ENCODE results near the gene STAP2.

STAP2 gene

DNA sequence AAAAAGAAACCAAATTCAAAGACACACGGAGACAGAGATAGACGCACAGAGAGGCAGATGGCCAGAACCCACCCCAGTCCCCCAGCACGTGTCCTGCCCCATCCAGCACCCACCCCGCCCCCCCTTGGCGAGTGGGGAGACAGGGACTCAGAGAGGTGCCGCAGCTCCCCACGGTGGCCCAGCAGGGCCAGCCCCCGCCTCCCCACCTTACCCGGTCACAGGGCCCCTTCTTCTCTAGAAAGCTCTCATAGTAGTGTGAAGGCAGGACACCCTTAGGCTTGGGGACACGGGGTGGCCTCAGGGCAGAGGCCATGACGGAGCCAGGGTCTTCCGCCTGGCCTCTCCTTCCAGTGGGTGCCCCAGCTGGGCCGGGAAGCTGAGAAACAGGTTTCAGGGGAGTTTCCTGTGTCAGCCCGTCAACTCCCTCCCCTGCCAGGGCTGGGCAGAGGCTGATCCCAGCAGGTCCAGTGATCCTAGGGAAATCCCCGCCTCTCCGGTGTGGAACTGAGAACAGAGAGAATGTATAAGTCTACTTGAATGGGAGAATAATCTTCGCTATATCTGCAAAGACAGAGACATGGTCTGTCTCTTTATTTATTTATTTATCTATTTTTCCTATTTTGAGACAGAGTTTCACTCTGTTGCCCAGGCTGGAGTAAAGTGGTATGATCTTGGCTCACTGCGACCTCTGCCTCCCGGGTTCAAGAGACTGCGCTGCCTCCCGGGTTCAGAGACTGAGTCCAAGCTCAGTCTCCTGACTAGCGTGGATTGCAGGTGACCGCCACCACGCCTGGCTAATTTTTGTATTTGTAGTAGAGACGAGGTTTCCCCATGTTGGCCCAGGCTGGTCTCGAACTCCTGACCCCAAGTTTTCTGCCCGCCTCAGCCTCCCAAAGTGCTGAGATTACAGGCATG lies at the start of gene STAP2:
Gene STAP2, minus strand, starts transcription at position 387 of the 915 bp plus-strand sequence. Its CDS starts 74 bp downstream, at position 313.
- peak in 1 of 3 experiments; percentile 22 for DNase-seq

GRCh38 chr19:4386041-4386782 lies 47.6 kb upstream of the STAP2 start:
- no peak for DNase-seq

GRCh38 chr19:4385291-4386040 lies 46.8 kb upstream of the STAP2 start:
- no peak for DNase-seq

DNA sequence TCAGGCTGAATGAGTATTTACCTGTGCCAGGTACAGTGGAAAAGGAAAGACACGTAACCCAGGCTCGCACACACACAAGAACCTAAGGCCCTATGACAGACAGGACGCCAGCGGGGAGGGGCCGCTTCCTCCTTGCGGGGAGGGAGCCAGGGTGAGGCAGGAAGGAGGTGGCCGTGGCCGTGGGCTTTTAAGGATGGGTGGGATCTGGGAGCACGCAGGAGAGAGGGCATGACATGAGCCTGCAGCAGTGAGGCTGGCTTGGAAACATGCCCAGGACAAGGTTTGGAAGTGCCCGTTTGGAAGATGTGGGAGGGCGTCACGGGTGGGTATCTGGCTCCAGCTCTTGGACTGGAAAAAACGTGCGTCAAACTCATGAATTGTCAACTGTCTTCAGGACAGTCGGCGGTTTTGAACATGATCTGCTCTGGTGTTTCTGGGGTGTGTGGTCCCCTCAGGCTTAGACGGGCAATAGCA lies 41.7 kb upstream of the STAP2 start:
- DNase-seq, result no peak

GRCh38 chr19:4379383-4380253 lies 41.0 kb upstream of the STAP2 start:
- no peak for DNase-seq

DNA sequence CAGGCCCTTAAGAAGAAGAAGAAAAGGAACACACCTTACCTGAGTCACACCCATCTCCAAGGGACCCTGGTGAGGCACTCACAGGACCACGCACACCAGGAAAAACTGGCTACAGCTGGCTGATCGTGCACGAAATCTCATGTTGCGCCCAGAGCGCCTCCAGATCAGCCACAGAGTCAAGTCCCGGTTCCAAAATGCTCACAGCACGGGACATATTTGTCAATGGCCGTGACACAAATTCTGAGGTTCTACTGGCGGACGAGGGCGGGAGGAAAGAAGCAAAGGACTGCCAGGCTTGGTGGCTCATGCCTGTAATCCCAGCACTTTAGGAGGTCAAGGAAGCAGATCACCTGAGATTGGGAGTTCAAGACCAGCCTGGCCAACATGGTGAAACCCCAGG lies 40.3 kb upstream of the STAP2 start:
- DNase-seq, result no peak

- no peak for DNase-seq
These were observed 38.6 kb upstream of the STAP2 start for GRCh38 chr19:4376991-4377781.

DNA sequence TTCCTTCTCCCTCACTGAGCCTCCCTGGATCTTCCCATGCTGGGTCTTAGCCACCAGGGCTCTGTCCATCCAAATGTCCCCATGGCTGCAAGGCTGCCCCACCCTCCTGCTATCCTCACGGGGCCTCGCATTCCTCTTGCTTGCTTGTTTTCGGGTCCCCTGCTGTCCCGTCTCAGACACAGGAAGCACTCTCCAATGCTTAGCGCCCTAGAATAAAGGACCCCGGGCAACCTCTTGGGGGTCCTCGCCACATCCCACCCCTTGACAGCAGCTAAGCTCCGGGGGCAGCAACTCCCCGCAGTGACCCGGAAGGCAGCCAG lies 38.0 kb upstream of the STAP2 start:
- no peak for DNase-seq

GRCh38 chr19:4376028-4376670 lies 37.5 kb upstream of the STAP2 start:
- DNase-seq, result no peak

- peak in 1 of 3 experiments; percentile 32 for DNase-seq
These were observed 36.8 kb upstream of the STAP2 start for GRCh38 chr19:4375164-4376027.

GRCh38 chr19:4374498-4375163 lies 36.0 kb upstream of the STAP2 start:
- no peak for DNase-seq

DNA sequence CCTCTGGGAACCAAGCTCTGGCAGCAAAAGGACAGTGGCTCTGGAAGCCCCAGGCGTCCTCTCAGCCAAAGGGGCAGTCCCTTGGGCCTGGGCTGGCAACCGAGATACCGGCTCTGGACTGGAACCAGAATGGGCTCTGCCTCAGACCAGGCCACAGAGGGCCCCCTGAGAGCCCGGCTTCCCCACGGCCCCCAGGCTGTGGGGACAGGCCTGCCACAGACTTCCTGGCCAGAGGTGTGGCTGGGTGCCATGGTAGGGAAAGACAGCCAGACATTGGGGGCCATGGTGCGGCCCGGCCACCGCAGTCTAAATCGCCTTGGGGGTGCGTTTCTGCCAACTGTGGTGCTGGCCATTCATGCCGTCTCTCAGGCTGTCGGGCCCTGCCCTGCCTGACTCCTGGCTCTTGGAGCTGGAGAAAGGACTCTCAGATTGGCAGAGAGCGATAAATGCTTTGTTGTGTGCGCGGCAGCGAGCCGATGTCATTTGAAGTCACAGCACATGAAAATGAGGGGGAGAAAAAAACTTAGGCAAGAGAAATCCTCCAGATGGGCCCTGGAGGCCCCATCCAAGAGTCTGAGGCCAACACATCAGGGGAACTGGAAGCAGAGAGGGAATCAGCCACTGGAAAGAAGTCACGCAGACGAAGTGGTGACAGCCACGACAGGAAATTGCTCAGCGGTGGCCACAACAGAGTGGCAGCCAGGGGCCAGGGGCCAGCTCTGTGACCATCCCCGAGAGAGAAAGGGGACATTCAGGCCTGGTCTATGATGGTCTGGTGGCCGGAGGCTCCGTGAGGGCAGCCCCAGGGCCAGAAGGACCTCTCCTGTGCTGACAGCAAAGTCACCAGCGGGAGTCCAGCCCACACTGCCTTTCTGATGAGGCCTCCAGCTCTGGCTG lies 35.2 kb upstream of the STAP2 start:
- no peak for DNase-seq

DNA sequence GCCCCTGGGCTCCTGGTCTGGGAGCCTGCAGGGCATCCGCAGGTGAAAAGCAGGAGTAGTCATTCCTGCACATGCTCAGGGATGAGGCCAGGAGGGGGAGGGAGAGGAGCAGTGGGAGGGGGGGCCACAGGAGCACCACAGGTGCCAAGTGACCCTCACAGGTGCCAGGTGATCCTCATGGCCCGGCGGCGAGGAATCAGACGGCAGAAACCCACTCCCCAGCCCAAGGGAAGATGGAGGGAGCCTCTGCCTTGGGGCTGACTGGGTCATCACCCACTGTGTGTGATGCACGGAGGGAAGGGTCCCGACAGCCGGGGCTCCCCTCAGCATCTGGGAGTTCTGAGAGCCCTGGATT lies 34.4 kb upstream of the STAP2 start:
- no peak for DNase-seq

DNA sequence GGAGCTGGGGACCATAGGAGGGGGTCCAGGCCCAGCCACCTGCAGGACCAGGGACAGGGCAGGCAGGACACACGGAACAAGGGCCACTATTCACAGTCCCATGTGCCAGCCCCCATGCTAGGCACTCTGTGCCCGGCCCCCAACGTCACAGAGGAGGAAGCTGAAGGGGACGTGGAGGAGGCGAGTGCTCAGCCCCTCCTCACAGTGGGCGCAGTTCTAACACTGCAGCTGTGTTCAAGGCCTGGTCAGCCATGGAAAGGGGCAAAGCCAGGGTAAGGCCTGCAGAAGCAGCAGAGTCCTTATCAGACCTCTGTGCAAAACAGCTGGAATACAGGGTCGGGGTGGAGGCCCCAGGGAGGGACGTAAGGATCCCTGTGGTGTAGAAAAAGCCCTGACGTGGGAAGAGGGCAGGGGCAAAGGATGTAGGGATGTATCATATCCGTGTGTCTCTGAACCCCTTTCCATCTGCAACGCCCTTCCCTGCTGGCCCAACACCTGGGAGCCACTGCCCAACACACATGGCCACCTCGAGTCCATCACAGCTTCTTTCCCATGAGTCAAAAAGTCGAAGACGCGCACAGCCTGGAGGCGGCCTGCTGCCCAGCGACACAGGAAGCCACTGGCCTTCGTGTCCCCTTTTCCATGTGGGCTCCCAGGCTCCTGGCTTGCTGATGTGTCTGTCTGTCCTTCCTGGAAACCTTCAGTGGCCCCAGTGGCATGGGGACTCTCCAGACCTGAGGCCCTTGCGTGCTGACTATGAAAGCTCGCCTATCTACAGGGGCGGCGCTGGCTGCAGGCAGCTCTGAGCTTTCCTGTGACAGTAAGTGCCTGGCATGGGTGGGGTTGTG lies 33.8 kb upstream of the STAP2 start:
- no peak for DNase-seq

DNA sequence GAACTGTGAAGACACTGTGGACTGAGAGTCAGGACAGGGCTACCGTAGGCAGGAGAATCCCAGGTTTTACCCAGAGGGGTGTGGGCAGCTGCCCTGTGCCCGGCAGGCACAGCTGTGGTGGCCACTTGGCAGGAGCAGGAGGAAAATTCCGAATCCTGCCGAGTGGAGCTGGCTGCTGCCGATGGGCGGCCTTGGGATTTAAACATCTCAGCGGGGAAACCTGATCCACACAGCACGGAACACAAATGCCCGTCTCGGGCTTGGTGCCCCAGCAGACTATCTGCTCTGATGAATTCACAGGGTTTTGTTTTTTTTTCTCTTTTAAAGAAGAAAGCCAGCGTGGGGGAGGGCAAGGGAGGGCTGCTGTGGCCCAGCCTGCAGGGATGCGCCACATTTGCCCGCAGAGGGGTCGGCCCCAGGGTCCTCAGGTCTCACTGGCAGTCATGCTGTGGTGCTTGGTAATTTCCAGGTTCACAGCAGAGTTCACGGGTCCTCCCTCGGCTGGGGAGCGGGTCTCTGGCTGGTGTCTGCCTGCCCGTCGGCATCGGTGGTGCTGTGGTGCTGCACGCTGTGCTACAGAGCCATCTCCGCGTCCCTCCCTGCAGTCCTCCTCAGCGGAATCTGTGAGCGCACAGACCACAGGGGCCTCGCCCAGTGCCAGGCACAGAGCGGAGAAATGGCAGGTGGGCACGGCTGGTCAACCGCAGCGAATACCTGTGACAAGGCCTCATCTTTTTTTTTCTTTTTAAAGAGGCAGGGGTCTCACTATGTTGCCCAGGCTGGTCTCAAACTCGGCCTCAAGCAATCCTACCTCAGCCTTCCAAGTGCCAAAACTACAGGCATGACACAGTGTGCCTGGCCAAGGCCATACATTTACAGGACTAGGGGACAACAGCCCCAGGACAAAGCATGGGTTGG lies 32.9 kb upstream of the STAP2 start:
- DNase-seq, result no peak

- no peak for DNase-seq
These were observed 31.9 kb upstream of the STAP2 start for GRCh38 chr19:4370418-4371041.
